Hair follicular keratinocyte (primary cell): ENCODE data around the gene RGS14. TPM values are rescaled to one million over a fixed set of nuclear protein-coding genes. Genes with fewer than 3 reads are reported as not detected.

ENCODE experiments used
- total RNA-seq: library from RNA; depleted of rRNA; stranded (reverse); fragments of >200 nt; gene quantifications from 2 replicates; pipeline ENCODE4 v1.2.3, GENCODE V29; 2015

Gene RGS14
- total RNA-seq, result 15.5 and 17.8 TPM in 2 replicates

DNA sequence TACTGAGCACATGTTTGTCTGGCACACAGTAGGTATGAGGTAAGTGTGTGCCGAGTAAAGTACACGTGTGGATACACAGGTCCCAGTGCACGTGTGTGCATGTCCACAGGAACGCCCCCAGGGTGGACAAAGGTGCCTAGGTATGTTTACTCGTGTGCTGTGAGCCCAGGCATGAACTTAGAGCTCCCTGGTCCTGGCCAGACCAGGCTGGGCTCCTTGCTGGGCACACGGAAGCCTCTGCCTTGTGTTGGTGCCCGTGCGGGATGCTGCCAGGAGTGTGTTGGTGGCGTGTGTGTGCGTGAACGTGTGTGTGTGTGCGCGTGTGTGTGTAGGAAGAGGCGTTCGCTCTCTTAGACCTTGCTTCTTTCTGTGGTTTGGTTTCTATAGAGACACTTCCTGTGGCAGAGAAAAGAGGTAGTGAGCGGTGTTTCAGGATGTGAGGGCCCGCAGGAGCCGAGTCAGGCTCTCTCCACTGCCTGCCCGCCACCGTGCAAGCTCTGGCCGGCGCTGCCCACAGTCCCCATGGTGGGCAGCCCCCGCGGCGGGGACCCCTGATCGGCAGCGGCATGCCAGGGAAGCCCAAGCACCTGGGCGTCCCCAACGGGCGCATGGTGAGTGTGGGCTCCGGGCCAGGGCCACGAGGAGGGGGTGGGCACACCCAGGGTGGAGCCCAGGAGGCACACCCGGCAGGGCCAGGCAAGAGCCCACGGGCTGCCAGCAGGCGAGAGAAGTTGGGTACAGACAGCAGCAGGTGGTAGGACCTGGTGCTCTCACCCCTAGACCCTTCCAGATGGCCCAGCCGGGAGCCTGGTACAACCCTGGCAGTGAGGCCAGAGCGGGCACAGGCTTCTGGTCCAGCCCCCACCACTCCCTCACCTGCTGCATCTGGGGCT is at the start of gene RGS14:
TSS of gene RGS14 (plus strand) at position 466 of the 893 bp plus-strand sequence. CDS start at position 567, 101 bp downstream.

GRCh38 chr5:177311723-177312648 is 45.7 kb upstream of the RGS14 start, which contains the start of gene MXD3:
Gene MXD3, minus strand, starts transcription at chr5:177311898. Its CDS starts 68 bp downstream, at chr5:177311830.

GRCh38 chr5:177351392-177352329 is 6.1 kb upstream of the RGS14 start, which contains the start of gene LMAN2:
Gene LMAN2, minus strand, starts transcription at chr5:177351668. Its CDS starts 21 bp downstream, at chr5:177351647.

GRCh38 chr5:177384134-177384533 is 26.4 kb downstream of the RGS14 start, which contains the start of gene SLC34A1:
Gene SLC34A1, plus strand, starts transcription at chr5:177384434. Its CDS starts 1,308 bp downstream, at chr5:177385742.

GRCh38 chr5:177399997-177400868 is 42.5 kb downstream of the RGS14 start, which contains the start of gene PFN3:
Gene PFN3, minus strand, starts transcription at chr5:177400661. Its CDS starts 85 bp downstream, at chr5:177400576.

GRCh38 chr5:177409043-177409801 is 51.5 kb downstream of the RGS14 start, which contains the start of gene F12:
Gene F12, minus strand, starts transcription at chr5:177409564. Its CDS starts 37 bp downstream, at chr5:177409527.

Other genes starting within 250 kb of the RGS14 start
- 17.9 and 18.1 TPM in 2 replicates for gene NSD1, start 224.2 kb upstream of the RGS14 start, total RNA-seq
- gene RAB24, start 54.2 kb upstream of the RGS14 start, total RNA-seq, result 10.7 and 12.6 TPM in 2 replicates
- 154 and 208 TPM in 2 replicates for gene PRELID1, start 54.1 kb upstream of the RGS14 start, total RNA-seq
- 4.7 and 28.7 TPM in 2 replicates for gene MXD3, start 46.0 kb upstream of the RGS14 start, total RNA-seq
- 258 and 315 TPM in 2 replicates for gene LMAN2, start 6.3 kb upstream of the RGS14 start, total RNA-seq
- gene SLC34A1, start 26.5 kb downstream of the RGS14 start, total RNA-seq, result not detected in 2 replicates
- gene PFN3, start 42.7 kb downstream of the RGS14 start, total RNA-seq, result not detected in 2 replicates
- 7.5 and 8.3 TPM in 2 replicates for gene F12, start 51.6 kb downstream of the RGS14 start, total RNA-seq
- 42.3 and 51.4 TPM in 2 replicates for gene GRK6, start 68.8 kb downstream of the RGS14 start, total RNA-seq
- 22.4 and 35.6 TPM in 2 replicates for gene PRR7, start 88.9 kb downstream of the RGS14 start, total RNA-seq
- gene DBN1, start 115.7 kb downstream of the RGS14 start, total RNA-seq, result 106 and 126 TPM in 2 replicates
- 157 and 206 TPM in 2 replicates for gene PDLIM7, start 139.7 kb downstream of the RGS14 start, total RNA-seq
- 0.53 and 0.55 TPM in 2 replicates for gene DOK3, start 151.9 kb downstream of the RGS14 start, total RNA-seq
- 82.1 and 121 TPM in 2 replicates for gene DDX41, start 159.0 kb downstream of the RGS14 start, total RNA-seq
- gene FAM193B, start 196.6 kb downstream of the RGS14 start, total RNA-seq, result 16.0 and 19.3 TPM in 2 replicates
- gene TMED9, start 234.3 kb downstream of the RGS14 start, total RNA-seq, result 171 and 185 TPM in 2 replicates
- 34.1 and 40.7 TPM in 2 replicates for gene B4GALT7, start 242.2 kb downstream of the RGS14 start, total RNA-seq